Testis (tissue), 3 donors: ENCODE data around the gene ADARB1. TPM values are rescaled to one million over a fixed set of nuclear protein-coding genes. Genes with fewer than 3 reads are reported as not detected.

Experiments used
- DNase-seq: peaks from one replicate; pipeline ENCODE4 v3.0.0-alpha.2; 2019
- H3K27ac ChIP-seq, 2 donors: fragments of 200-600 bp; sonication (generic); one replicate each; pipeline ENCODE4 v1.5.1; 2019
- H3K27me3 ChIP-seq: fragments of 200-600 bp; sonication (generic); one replicate; pipeline ENCODE4 v1.5.1; 2019
- H3K36me3 ChIP-seq: fragments of 200-600 bp; sonication (generic); one replicate; pipeline ENCODE4 v1.5.1; 2017; ENCODE audit warnings: low read depth; ENCODE audit errors: missing control alignments
- H3K4me1 ChIP-seq: fragments of 200-600 bp; sonication (generic); one replicate; pipeline ENCODE4 v1.5.1; 2019
- H3K4me3 ChIP-seq, 2 donors: fragments of 200-600 bp; sonication (generic); one replicate each; pipeline ENCODE4 v1.5.1; 2017 to 2019
- H3K9me3 ChIP-seq: fragments of 200-600 bp; sonication (generic); one replicate; pipeline ENCODE4 v1.5.1; 2017
- CTCF ChIP-seq, 3 experiments: fragments of 450-650 bp in 2 of 3; fragments of 200-600 bp in 1 of 3; sonication (generic) in 1 of 3; IDR thresholded peaks; one replicate each; pipeline ENCODE4 v1.5.1; 2016 to 2019; ENCODE audit warnings: antibody characterized with exemption in 3 of 3, mild to moderate bottlenecking in 2 of 3, moderate library complexity in 1 of 3
- POLR2A ChIP-seq: fragments of 450-650 bp; IDR thresholded peaks from one replicate; pipeline ENCODE4 v1.6.1; 2017; ENCODE audit warnings: antibody characterized with exemption, mild to moderate bottlenecking, moderate library complexity
- WGBS, 2 donors: methylation state at CpG; one replicate each; pipeline ENCODE4 v1.1.5; 2018; 5-methylcytosine and 5-hydroxymethylcytosine counted together
- intact Hi-C: fragments of 100-400 bp; cut with DNase I; formaldehyde crosslinking; loops from one replicate; pipeline ENCODE4 v1.15.1; 2023; ENCODE audit warnings: low total_unique reads
- polyA plus RNA-seq: library from polyadenylated mRNA; stranded (reverse); fragments of 350-450 nt; fragmentation: Illumina TruSeq; extraction: RNeasy Lipid Tissue Mini Kit (QIAGEN cat#74804); gene quantifications from one replicate; pipeline ENCODE4 v1.2.3, GENCODE V29; 2014; ENCODE audit warnings: low read depth, low replicate concordance; ENCODE audit not compliant: insufficient read depth
- total RNA-seq, 2 donors: library from RNA; depleted of rRNA; stranded (reverse); fragments of >200 nt; gene quantifications; one replicate each; pipeline ENCODE4 v1.2.3, GENCODE V29; 2016

The ADARB1 gene
- total and polyA plus RNA-seq, 3 donors from 2014 or later, result 17.6 to 23.0 (median 17.6) TPM

- Histone ChIP-seq H3K27me3 (no peaks in the 10 kb centered on the region), H3K9me3 (no peaks in the 10 kb centered on the region), H3K36me3 (no peaks in the 10 kb centered on the region), H3K4me1 (no peaks in the 10 kb centered on the region), H3K27ac (no peak overlapping the region), H3K4me3 (no peak overlapping the region)
- 88 to 99% methylated on average over 3 of the region's 3 CpGs for WGBS, 2 donors
- DNase-seq, result peak; percentile 8
- TF ChIP-seq CTCF (IDR thresholded peaks at IDR 0.05) (no peak), POLR2A (no peak)
- intact Hi-C loops, result no loop called here
These were observed 82.1 kb downstream of the ADARB1 start for GRCh38 chr21:45156459-45156858.

- H3K27ac ChIP-seq, result no peak overlapping the region
- H3K4me3 ChIP-seq, result no peak overlapping the region
- intact Hi-C loops, result no loop called here
- 95% methylated on average over 8 of the region's 8 CpGs for WGBS, 2 donors
- H3K27me3 ChIP-seq, result no peaks in the 10 kb centered on the region
- peak; percentile 4 for DNase-seq
- TF ChIP-seq POLR2A (no peak), CTCF (IDR thresholded peaks at IDR 0.05) (no peak)
- H3K9me3 ChIP-seq, result no peaks in the 10 kb centered on the region
- H3K36me3 ChIP-seq, result no peaks in the 10 kb centered on the region
- no peaks in the 10 kb centered on the region for H3K4me1 ChIP-seq
These were observed 83.6 kb downstream of the ADARB1 start for GRCh38 chr21:45157932-45158331.

- Histone ChIP-seq H3K27ac (no peak overlapping the region), H3K4me1 (no peaks in the 10 kb centered on the region), H3K4me3 (no peak overlapping the region), H3K36me3 (no peaks in the 10 kb centered on the region), H3K27me3 (no peaks in the 10 kb centered on the region), H3K9me3 (no peaks in the 10 kb centered on the region)
- 84 to 87% methylated on average over 16 of the region's 16 CpGs for WGBS, 2 donors
- intact Hi-C loops, result no loop called here
- no peak for TF ChIP-seq POLR2A
- no peak for TF ChIP-seq CTCF (IDR thresholded peaks at IDR 0.05)
- no peak for DNase-seq
These were observed 84.4 kb downstream of the ADARB1 start for GRCh38 chr21:45158491-45159423.

GRCh38 chr21:45160198-45160597 lies 85.8 kb downstream of the ADARB1 start:
- no peaks in the 10 kb centered on the region for H3K27me3 ChIP-seq
- intact Hi-C loops, result no loop called here
- 90 to 94% methylated on average over 7 of the region's 7 CpGs for WGBS, 2 donors
- no peak overlapping the region for H3K27ac ChIP-seq
- DNase-seq, result no peak
- TF ChIP-seq CTCF (IDR thresholded peaks at IDR 0.05) (no peak), POLR2A (no peak)
- H3K36me3 ChIP-seq, result no peaks in the 10 kb centered on the region
- H3K4me1 ChIP-seq, result peaks cover 3% of the 10 kb centered on the region
- no peaks in the 10 kb centered on the region for H3K9me3 ChIP-seq
- no peak overlapping the region for H3K4me3 ChIP-seq
